Uterus (tissue), 2 donors: Measurements from ENCODE around the gene RAB11FIP4.

Experiments used
- CTCF ChIP-seq, 4 experiments: fragments of 200-600 bp in 2 of 4; fragments of 450-650 bp in 2 of 4; sonication (generic) in 2 of 4; IDR thresholded peaks; one replicate each; pipeline ENCODE4 v1.5.1; 2016 to 2019; ENCODE audit warnings: antibody characterized with exemption in 4 of 4, mild to moderate bottlenecking in 2 of 4, moderate library complexity in 1 of 4
- POLR2A ChIP-seq, 2 donors: fragments of 450-650 bp; IDR thresholded peaks; one replicate each; pipeline ENCODE4 v1.6.1; 2016; ENCODE audit warnings: antibody characterized with exemption in 2 of 2, mild to moderate bottlenecking in 1 of 2, moderate library complexity in 1 of 2

- TF ChIP-seq POLR2A (IDR thresholded peaks at IDR 0.05) (peak; percentile 41 to 62), CTCF (IDR thresholded peaks at IDR 0.05) (no peak)
Measured at GRCh38 chr17:31487648-31488263, 96.3 kb downstream of the RAB11FIP4 start.
